GM21717 (cell line): ENCODE measurements around the gene ACAD10.
"Not testable (repeated sequence)": the region's sequence is repeated elsewhere in the genome, so short reads cannot be mapped to it uniquely, and the experiment has no call there.

Source experiments
- ATAC-seq: cut with Tn5 transposase; IDR thresholded peaks from one replicate; pipeline ENCODE4 v1.9.1; 2021; ENCODE audit warnings: mild to moderate bottlenecking, moderate library complexity; ENCODE audit not compliant: unreplicated experiment

ACAD10 gene

DNA sequence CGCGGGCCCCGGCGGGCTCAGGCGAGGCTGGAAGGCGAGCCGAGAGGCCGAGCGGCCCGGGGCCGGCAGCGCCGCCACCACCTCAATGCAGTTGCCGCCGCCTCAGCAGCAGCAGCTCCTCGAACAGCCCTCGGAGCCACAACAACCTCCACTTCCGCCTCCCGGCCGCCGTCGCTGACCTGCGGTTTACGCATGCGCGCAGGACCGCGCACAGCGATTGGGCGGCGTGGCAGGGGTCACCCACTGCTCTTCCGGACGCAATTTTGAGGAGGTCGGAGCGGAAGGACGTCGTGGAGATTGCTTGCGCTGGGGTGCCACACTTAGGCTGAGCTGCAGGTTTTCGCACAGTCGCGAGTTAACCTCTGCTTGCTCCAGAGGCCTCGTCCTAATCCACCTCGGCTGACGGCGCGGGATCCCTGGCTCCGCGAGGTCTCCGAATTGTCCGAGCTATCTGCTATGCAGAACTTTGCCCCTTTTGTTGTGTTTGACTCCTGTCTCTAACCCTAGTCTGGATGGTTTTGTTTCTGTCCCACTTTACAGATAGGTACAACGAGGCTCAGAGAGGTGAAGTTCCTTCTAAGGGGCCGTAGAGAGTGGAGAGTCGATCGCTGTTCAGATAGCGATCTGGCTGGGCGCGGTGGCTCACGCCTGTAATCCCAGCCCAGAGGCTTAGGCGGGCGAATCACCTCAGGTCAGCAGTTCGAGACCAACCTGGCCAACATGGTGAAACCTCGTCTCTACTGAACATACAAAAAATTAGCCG is at the start of gene ACAD10, which contains the start of gene BRAP:
ACAD10 (plus strand) TSS at position 243 of the 763 bp plus-strand sequence. CDS start 6,657 bp downstream, outside the sequence.
BRAP (minus strand) TSS at position 146 of the 763 bp plus-strand sequence. CDS start 164 bp downstream, outside the sequence.
- peak; percentile 83 for ATAC-seq

DNA sequence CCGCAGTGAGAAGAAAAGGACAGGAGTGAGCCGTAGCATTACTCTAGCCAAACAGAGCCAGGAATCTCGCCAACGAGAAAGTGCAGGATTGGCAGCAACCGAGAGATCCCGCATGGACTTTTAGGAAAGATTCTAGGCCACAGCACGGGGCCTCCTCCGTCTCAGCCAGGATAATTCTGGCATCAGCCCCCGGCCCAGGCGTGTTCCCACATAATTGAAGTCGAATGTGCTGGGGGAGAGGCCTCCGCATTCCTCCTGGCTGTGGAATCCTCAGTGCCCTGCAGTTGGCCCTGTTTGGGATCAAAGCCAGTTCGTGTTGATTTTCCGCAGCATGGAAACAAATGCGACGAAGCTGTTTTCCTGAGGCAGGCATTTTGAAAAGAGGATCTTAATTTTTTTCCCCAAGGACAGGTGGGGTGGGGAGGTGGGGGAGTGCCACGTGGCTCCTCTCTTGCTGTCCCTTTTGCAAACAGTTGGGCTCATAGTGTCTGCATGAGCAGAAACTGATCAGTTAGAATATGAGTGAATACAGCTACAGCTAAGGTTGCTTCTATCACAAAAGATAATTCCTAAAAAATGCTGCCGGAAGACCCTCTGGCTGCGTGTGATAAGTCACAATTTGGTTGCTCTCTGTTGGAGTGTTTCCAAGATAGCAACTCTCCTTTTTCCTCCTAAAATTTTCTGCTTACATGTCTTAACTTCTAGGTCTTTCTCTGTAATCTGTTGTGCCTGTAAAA is 49.5 kb upstream of the ACAD10 start:
- ATAC-seq, result no peak

DNA sequence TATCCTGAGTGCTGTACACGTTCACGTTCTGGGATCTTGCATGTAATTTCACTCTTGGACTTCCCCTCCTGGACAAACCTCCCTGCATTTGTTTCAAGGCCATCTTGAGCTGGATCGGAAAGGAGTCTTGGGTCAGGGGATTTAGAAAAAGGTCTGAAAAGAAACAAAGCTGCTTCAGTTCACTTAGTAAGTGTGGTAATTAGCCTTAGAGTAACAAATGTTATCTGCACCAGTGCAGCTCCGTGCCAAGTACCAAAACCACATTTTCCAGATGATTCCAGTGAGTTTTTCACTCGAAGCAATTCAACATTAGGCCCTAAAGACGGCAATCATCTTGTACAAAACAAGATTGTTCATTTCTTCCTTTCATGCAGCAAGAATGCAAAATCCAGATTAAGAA is 47.3 kb upstream of the ACAD10 start:
- no peak for ATAC-seq

DNA sequence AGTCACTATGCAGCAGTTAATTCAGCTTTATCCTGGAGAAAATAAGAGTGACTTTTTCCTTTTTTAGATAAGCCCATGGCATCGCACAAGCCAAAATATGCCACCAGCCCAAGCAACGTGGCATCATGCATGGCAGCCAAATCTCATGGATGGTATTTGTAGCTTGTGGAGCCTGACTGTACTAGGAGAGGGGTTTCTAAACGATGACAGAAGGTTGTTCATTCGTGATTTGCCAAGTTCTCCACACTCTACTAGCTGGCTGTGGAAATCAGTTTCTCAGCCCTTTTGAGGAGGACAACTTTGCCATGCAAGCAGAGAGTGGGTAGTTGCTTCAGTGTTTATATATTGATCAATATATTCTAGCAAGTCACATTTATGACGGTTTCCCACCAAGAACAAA is 45.3 kb upstream of the ACAD10 start:
- no peak for ATAC-seq

DNA sequence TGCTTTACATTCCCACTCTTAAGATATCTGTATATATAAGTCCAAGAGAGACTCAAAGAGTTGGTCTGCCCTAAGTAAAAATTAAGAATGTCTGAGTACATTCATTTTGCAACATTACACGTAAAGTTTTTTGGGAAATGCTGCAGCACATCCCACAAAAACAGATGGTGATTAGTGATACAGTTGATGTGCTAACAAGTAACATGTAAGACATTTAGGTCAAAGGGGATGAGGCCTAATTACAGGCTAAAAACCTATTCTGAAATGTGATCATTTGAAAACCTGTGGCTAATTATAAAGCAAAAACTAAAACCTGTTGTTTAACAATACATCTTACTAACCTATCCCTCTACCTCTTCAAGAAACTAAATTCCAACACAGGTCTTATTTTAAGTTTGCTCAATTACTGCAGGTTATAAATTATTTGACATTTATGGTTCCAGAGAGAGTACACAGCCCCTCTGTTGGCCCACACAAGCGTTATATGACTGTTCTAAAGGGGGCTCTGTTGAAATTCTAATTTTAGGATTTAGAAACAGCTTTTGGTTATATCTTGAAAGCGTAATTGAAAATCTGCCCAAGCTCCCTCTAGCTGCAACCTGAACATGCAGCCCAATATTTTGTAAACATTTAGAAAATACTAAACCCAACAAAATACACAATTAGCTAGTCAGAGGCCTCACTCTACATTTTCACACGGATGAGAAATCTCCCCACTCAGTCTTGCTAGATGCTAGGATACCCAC is 43.0 kb upstream of the ACAD10 start:
- no peak for ATAC-seq

DNA sequence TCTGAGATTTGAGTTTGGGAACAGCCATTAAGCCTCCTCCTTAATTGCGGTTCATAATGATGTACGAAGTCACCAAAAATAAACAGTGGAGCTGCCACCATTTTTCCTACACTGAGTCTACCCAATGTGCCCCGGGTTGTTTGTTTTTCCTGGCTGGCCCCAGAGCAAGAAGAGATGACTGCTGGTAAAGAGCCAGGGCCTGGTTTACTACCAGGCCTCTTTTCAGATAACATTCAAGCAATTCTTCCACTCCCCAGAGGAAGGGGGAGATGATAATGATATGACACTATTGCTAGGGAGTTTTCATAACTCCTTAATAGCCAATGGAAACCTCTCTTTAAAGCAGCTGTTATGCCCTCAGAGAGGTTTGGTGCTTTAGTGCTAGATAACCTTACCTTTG is 42.4 kb upstream of the ACAD10 start:
- no peak for ATAC-seq

DNA sequence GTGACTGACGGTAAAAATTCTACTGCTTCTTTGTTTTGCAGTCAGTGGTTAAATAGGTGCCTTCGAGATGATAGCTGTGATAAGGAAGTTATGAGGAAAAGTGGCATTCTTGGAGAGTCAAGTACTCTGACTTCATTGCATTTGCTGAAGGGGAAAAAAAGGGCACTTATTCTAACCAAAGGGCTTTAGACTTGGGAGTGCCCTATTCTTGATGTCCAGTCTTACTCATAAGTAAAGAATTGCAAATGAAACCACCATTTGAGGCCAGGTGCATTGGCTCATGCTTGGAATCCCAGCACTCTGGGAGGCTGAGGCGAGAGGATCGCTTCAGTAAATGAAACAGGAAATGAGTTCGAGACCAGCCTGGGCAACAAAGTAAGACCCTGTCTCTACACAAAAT is 40.4 kb upstream of the ACAD10 start:
- no peak for ATAC-seq

DNA sequence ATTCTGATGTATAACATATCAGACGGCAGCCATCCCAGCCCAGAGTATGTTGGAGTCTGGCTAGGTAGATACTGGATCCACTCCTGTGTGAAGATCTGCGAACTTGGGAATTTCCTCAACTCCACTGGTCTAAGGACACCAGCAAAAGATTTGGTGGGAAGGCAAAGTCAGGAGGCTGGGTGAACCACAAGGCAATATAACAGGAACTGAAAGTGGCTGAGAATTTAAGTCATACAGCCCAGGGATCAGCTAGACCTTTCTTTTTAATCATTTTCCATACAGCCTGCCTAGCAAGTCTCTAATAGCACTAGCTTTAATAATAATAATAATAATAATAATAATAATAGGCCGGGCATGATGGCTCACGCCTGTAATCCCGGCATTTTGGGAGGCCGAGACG is 34.9 kb upstream of the ACAD10 start:
- no peak for ATAC-seq

DNA sequence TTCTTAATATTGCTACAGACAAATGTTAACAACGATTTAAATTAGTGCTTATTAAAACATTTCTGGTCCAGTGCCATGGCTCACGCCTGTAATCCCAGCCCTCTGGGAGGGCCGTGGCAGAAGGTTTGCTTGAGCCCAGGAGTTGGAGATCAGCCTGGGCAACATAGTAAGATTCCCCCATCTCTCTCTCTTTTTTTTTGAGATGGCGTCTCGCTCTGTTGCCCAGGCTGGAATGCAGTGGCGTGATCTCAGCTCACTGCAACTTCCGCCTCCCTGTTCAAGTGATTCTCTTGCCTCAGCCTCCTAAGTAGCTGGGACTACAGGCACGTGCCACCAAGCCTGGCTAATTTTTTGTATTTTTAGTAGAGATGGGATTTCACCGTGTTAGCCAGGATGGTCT is 33.3 kb upstream of the ACAD10 start:
- ATAC-seq, result not testable (repeated sequence)

DNA sequence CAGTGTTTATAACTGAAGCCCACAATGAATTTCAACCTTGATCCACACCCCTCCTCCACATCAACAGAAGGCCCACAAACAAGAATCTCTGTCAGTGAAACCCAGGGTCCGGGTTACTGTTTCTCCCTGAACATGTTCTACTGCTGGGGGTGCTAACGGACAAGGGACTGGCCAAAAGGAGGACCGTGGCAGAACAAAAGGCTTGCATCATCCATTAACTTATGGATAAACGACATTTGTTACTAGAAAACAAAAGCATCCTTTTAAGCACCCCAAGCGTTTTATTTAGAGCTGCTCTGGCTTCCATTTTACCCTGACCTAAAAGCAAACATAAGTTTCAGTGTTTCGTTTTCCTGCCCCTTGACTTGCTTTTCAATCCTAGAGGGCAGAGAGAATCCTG is 32.3 kb upstream of the ACAD10 start:
- ATAC-seq, result no peak

DNA sequence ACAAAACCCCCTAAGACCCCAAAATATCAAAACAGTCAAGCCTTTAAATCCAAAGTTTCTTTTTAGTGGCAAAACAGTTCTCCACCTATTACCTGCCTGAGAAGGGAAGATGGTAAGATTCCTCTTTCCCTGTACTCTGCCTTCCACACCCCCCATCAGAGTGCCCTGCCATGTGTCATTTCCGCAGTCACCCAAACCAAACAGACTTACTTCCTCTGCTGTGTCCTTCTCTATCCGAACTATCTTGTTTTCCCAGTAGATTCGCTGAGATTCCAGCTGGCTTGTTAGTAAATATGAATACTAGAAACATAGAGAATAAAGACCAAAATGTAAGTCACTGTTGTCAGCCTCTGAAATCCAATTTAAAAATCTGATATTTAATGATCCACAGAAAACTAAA is 30.5 kb upstream of the ACAD10 start:
- ATAC-seq, result no peak

DNA sequence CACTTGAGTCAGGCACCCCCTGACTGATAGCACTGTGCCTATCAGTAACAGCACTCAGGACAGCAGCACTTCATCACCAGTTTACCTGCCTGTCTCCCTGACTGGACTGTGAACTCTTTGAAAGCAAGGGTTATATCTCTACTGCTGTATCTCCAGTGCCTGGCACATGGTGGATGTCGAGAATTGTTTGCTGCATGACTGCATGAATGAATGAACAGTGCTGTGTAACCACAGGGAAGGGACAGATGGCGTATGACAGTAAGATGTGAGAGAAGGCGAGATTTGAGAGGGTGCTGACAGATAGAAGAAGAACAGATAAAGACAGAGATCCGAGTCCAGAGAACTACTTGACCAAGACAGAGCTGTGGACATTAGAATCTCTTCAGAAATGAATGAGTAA is 29.8 kb upstream of the ACAD10 start:
- ATAC-seq, result no peak

DNA sequence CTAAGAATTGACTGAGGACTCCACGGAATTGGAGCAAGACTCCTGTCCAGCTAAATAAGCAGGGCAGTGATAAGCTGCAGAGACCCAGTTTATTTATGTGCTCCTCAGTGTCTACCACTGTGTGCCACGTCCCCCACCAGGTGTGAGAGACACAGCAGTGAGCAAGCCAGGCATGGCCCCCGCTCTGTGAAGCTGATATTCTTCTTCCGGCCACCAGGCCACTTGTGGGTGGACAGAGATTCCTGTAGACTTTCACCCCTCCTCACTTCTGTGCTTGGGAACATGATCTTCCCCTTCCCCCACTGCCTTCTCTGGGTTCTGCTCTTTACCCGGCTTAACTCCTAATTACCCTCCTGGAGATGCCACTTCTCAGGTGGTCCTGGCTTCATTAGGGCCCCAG is 21.4 kb upstream of the ACAD10 start:
- ATAC-seq, result no peak

DNA sequence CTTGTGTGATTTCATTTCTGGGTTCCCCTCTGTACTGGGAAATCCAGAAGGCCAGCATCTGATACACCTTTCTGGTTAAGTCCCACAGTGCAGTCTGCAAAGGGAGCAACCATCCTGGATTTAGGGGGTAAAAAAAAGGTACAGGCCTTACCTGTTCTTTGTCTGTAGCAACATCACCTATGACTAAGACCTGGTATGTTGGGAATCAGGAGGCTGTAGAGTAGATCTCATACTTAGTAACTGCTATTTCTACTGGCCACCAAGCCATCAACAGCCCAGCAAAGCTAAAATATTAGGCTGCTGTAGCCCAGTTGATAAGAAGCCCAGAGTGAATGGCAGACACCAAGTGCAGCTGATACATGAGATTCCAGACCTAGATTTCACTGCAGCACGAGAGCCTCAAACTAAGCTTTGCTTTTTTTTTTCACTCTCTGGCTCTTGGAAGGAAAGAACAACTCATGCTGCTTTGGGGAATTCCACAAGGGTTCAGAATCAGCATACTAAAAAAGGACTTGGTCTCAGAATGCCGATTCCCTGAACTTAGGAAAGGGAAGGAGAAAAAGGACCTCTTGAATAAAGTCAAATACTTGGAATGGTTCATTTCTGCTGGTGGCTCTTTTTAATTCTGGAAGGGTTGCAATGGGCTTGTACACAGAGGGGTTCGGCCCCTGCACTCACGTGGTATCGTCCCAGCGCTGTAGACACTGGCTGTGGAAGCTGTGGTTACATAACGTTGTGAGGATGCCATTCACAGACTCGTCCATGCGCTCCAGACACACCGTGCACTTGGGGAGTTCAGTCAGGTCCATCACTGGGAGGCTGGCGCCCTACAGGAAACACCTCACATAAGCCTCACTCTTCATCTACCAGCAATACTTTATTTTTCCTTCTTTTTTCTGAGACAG is 20.6 kb upstream of the ACAD10 start:
- no peak for ATAC-seq

DNA sequence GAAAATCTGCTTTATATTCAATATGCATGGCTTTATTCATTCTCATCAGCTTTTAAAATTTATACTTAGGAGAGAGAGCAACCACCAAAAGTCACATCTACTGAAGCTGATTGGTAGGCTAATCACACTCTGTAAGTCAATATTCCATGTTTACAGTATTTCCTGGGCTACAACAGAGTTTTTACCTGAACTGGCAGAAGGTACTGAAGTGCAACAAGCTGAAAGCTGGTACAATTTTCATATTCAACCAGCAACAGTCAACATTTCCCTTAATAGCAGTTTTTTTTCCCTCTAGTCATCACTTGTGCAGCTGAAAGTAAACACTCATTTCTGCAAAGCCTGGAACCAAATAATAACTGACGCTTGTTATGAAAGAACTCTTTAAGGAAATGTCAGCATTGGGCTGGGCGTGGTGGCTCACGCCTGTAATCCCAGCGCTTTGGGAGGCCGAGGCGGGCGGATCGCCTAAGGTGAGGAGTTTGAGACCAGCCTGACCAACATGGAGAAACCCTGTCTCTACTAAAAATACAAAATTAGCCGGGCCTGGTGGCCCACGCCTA is 13.0 kb upstream of the ACAD10 start:
- ATAC-seq, result no peak

DNA sequence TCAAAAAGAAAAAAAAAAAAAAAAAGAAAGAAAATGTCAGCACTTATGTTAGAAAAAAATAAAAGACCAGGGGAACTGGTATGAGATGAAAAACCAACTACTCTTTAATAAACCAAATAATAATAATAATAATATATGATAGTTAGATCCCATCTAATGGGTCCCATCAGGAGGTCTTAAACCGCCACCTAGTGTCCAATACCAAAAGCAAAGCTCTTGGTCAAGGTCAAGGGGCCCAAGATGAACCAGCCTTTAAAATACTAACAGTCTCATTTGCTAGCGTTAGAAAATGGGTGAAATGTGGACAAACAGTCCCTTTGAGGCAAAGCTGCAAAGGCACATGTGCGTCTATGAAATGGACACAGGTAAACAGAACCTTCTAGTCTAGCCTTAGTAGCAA is 12.3 kb upstream of the ACAD10 start:
- no peak for ATAC-seq

DNA sequence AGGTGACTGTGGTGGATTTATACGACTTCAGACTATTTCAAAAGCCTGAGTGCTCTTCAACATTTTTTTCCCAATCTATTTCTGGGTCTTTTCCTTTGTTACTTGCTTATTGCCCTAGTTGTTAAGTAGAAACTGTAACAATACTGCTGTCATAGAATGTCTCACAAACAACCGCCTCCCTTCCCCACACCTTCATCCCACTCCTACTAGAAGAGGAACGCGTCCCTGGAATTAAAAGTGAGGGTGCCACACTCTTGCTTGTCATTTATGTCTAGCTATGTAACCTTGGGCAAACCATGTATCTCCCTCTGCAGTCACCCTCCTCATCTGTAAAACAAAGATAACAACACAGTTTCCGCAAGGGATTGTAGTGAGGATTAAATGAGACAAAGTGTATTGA is 8.7 kb upstream of the ACAD10 start:
- no peak for ATAC-seq

DNA sequence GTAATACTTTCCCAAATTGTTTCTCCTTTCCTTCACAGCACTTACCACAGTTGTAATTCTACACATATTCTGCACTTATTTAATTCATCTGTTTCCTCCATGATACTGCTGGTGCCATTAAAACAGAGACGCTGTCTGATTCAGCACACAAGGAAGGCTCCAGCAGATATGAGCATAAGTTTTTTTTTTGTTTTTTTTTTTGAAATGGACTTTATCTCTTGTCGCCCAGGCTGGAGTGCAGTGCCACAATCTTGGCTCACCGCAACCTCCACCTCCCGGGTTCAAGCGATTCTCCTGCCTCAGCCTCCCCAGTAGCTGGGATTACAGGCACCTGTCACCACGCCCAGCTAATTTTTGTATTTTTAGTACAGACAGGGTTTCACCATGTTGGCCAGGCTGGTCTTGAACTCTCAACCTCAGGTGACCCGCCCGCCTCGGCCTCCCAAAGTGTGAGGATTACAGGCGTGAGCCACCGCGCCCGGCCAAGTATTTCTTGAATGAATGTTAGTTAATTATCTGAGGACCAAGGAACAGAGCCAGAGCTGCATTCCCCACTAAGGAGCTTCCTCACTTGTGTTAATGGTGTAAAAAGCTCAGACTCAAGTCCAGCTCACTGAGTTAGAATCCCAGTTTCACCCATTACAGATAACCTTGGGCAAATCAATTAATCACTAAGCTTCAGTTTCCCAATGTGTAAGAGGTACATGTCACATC is 1.2 kb upstream of the ACAD10 start:
- not testable (repeated sequence) for ATAC-seq

DNA sequence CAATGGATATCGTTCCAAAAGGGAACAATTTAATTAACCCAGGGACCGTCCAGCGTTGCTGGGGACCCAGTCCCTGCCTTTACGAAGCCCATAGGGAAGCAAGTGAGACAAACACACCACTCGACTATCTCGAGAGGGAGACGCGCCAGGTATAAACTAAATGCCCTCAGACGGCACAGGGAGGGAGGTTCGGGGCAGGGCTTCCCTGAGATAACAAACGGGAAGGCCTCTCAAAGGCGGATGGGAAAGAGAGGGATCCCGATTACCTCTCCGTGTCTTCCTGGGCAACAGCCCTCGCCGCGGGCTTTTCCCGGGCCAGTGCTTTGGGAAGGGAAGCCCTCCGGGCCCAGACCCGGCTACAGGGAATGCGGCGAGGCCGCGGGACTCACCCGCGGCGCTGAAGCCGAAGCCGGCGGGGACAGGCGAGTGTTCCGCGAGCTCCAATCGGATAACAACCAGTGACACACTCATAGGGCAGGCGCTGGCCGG is 487 bp upstream of the ACAD10 start:
- ATAC-seq, result peak; percentile 10
